ENCODE results near the gene SYNE3. TPM values are rescaled to one million over a fixed set of nuclear protein-coding genes. Genes with fewer than 3 reads are reported as not detected.

Gene SYNE3
- total RNA-seq, 1 donor from 2014 or later, result 36.5 TPM

- Mint-ChIP-seq H3K4me3 (ENCODE audit: low read depth) (no peak overlapping the region), H3K27me3 (ENCODE audit: low read depth) (no peaks in the 10 kb centered on the region), H3K27ac (no peak overlapping the region), H3K9me3 (no peaks in the 10 kb centered on the region), H3K36me3 (ENCODE audit: low read depth) (peaks cover 12% of the 10 kb centered on the region), H3K4me1 (ENCODE audit: low read depth) (peaks cover 8% of the 10 kb centered on the region)
- intact Hi-C loops (cut with micrococcal nuclease), result no loop called here
- no peak for DNase-seq (ENCODE audit: low spot score)
Measured at GRCh38 chr14:95547626-95548327, 31.3 kb upstream of the SYNE3 start.

GRCh38 chr14:95547272-95547625, 30.8 kb upstream of the SYNE3 start:
- Mint-ChIP-seq H3K36me3 (ENCODE audit: low read depth) (peaks cover 12% of the 10 kb centered on the region), H3K9me3 (no peaks in the 10 kb centered on the region), H3K4me1 (ENCODE audit: low read depth) (peaks cover 8% of the 10 kb centered on the region), H3K27ac (no peak overlapping the region), H3K4me3 (ENCODE audit: low read depth) (no peak overlapping the region), H3K27me3 (ENCODE audit: low read depth) (no peaks in the 10 kb centered on the region)
- intact Hi-C loops (cut with micrococcal nuclease), result no loop called here
- DNase-seq (ENCODE audit: low spot score), result no peak

- Mint-ChIP-seq H3K4me1 (ENCODE audit: low read depth) (peaks cover 10% of the 10 kb centered on the region), H3K9me3 (no peaks in the 10 kb centered on the region), H3K4me3 (ENCODE audit: low read depth) (no peak overlapping the region), H3K27ac (no peak overlapping the region), H3K36me3 (ENCODE audit: low read depth) (peaks cover 12% of the 10 kb centered on the region), H3K27me3 (ENCODE audit: low read depth) (no peaks in the 10 kb centered on the region)
- DNase-seq (ENCODE audit: low spot score), result no peak
- intact Hi-C loops (cut with micrococcal nuclease), result no loop called here
Measured at GRCh38 chr14:95545515-95546168, 29.2 kb upstream of the SYNE3 start.

- peaks cover 12% of the 10 kb centered on the region for H3K36me3 Mint-ChIP-seq (ENCODE audit: low read depth)
- intact Hi-C loops (cut with micrococcal nuclease), result no loop called here
- no peaks in the 10 kb centered on the region for H3K9me3 Mint-ChIP-seq
- H3K27me3 Mint-ChIP-seq (ENCODE audit: low read depth), result no peaks in the 10 kb centered on the region
- DNase-seq (ENCODE audit: low spot score), result no peak
- H3K4me3 Mint-ChIP-seq (ENCODE audit: low read depth), result no peak overlapping the region
- H3K4me1 Mint-ChIP-seq (ENCODE audit: low read depth), result peaks cover 12% of the 10 kb centered on the region
- no peak overlapping the region for H3K27ac Mint-ChIP-seq
Measured at GRCh38 chr14:95544588-95544987, 28.1 kb upstream of the SYNE3 start.

- Mint-ChIP-seq H3K4me3 (ENCODE audit: low read depth) (no peak overlapping the region), H3K27me3 (ENCODE audit: low read depth) (no peaks in the 10 kb centered on the region), H3K4me1 (ENCODE audit: low read depth) (peaks cover 19% of the 10 kb centered on the region), H3K36me3 (ENCODE audit: low read depth) (peaks cover 12% of the 10 kb centered on the region), H3K9me3 (no peaks in the 10 kb centered on the region), H3K27ac (no peak overlapping the region)
- intact Hi-C loops (cut with micrococcal nuclease), result no loop called here
- no peak for DNase-seq (ENCODE audit: low spot score)
Measured at GRCh38 chr14:95543021-95543420, 26.6 kb upstream of the SYNE3 start.

GRCh38 chr14:95541932-95542930, 25.8 kb upstream of the SYNE3 start:
- intact Hi-C loops (cut with micrococcal nuclease), result no loop called here
- no peak overlapping the region for H3K4me3 Mint-ChIP-seq (ENCODE audit: low read depth)
- peaks cover 12% of the 10 kb centered on the region for H3K36me3 Mint-ChIP-seq (ENCODE audit: low read depth)
- no peak overlapping the region for H3K27ac Mint-ChIP-seq
- no peaks in the 10 kb centered on the region for H3K27me3 Mint-ChIP-seq (ENCODE audit: low read depth)
- no peaks in the 10 kb centered on the region for H3K9me3 Mint-ChIP-seq
- no peak for DNase-seq (ENCODE audit: low spot score)
- H3K4me1 Mint-ChIP-seq (ENCODE audit: low read depth), result peaks cover 24% of the 10 kb centered on the region

- Mint-ChIP-seq H3K27ac (no peak overlapping the region), H3K27me3 (ENCODE audit: low read depth) (no peaks in the 10 kb centered on the region), H3K9me3 (no peaks in the 10 kb centered on the region), H3K36me3 (ENCODE audit: low read depth) (peaks cover 12% of the 10 kb centered on the region), H3K4me1 (ENCODE audit: low read depth) (peaks cover 29% of the 10 kb centered on the region), H3K4me3 (ENCODE audit: low read depth) (no peak overlapping the region)
- DNase-seq (ENCODE audit: low spot score), result no peak
- intact Hi-C loops (cut with micrococcal nuclease), result no loop called here
Measured at GRCh38 chr14:95541346-95541745, 24.9 kb upstream of the SYNE3 start.

GRCh38 chr14:95540236-95540855, 23.9 kb upstream of the SYNE3 start:
- no peak for DNase-seq (ENCODE audit: low spot score)
- Mint-ChIP-seq H3K4me1 (ENCODE audit: low read depth) (peaks cover 33% of the 10 kb centered on the region), H3K9me3 (no peaks in the 10 kb centered on the region), H3K27me3 (ENCODE audit: low read depth) (no peaks in the 10 kb centered on the region), H3K36me3 (ENCODE audit: low read depth) (peaks cover 10% of the 10 kb centered on the region), H3K27ac (no peak overlapping the region), H3K4me3 (ENCODE audit: low read depth) (no peak overlapping the region)
- intact Hi-C loops (cut with micrococcal nuclease), result no loop called here

- Mint-ChIP-seq H3K36me3 (ENCODE audit: low read depth) (peaks cover 6% of the 10 kb centered on the region), H3K4me1 (ENCODE audit: low read depth) (peaks cover 30% of the 10 kb centered on the region), H3K27me3 (ENCODE audit: low read depth) (no peaks in the 10 kb centered on the region), H3K4me3 (ENCODE audit: low read depth) (no peak overlapping the region), H3K27ac (no peak overlapping the region), H3K9me3 (no peaks in the 10 kb centered on the region)
- intact Hi-C loops (cut with micrococcal nuclease), result no loop called here
- DNase-seq (ENCODE audit: low spot score), result no peak
Measured at GRCh38 chr14:95538801-95539509, 22.5 kb upstream of the SYNE3 start.

- intact Hi-C loops (cut with micrococcal nuclease), result no loop called here
- peak overlapping the region; percentile 52 for H3K4me3 Mint-ChIP-seq (ENCODE audit: low read depth)
- H3K36me3 Mint-ChIP-seq (ENCODE audit: low read depth), result peaks cover 20% of the 10 kb centered on the region
- peaks cover 35% of the 10 kb centered on the region for H3K4me1 Mint-ChIP-seq (ENCODE audit: low read depth)
- H3K27ac Mint-ChIP-seq, result no peak overlapping the region
- H3K9me3 Mint-ChIP-seq, result no peaks in the 10 kb centered on the region
- DNase-seq (ENCODE audit: low spot score), result no peak
- no peaks in the 10 kb centered on the region for H3K27me3 Mint-ChIP-seq (ENCODE audit: low read depth)
Measured at GRCh38 chr14:95537298-95538089, 21.0 kb upstream of the SYNE3 start.

GRCh38 chr14:95536671-95537070, 20.2 kb upstream of the SYNE3 start:
- H3K27ac Mint-ChIP-seq, result no peak overlapping the region
- DNase-seq (ENCODE audit: low spot score), result no peak
- intact Hi-C loops (cut with micrococcal nuclease), result no loop called here
- no peak overlapping the region for H3K4me3 Mint-ChIP-seq (ENCODE audit: low read depth)
- peaks cover 42% of the 10 kb centered on the region for H3K4me1 Mint-ChIP-seq (ENCODE audit: low read depth)
- H3K27me3 Mint-ChIP-seq (ENCODE audit: low read depth), result no peaks in the 10 kb centered on the region
- H3K9me3 Mint-ChIP-seq, result no peaks in the 10 kb centered on the region
- peaks cover 28% of the 10 kb centered on the region for H3K36me3 Mint-ChIP-seq (ENCODE audit: low read depth)

All from activated T-helper 2 cell treated with anti-CD3 and anti-CD28 coated beads, Interferon-gamma antibody, Interleukin-2, Interleukin-4, amounts not matched to agents 10 μg/mL and 5 μg/mL and 100 μg/mL, durations not matched to agents 14 hours and 24 hours and 36 hours (primary cell).